Activated CD4-positive, alpha-beta memory T cell treated with anti-CD3 and anti-CD28 coated beads for 36 hours (primary cell): ENCODE results near the gene ITPR1. TPM values are rescaled to one million over a fixed set of nuclear protein-coding genes. Genes with fewer than 3 reads are reported as not detected.

ENCODE experiments used
- CTCF ChIA-PET: fragments of 350-600 bp; sonication (Branson Sonifier 250); formaldehyde crosslinking; loops from one replicate; lab custom pipeline; 2021; ENCODE audit warnings: antibody characterized with exemption, inconsistent platforms; lab: Charles Lee
- POLR2A ChIA-PET: fragments of 350-600 bp; sonication (Branson Sonifier 250); formaldehyde crosslinking; loops from one replicate; lab custom pipeline; 2021; ENCODE audit warnings: antibody characterized with exemption; lab: Charles Lee
- DNase-seq: peaks from one replicate; pipeline ENCODE4 v3.0.0-alpha.2; 2020
- H3K27ac Mint-ChIP-seq: one replicate; pipeline ENCODE4 v1.8.0; 2021; ENCODE audit warnings: mixed read lengths
- H3K27me3 Mint-ChIP-seq: one replicate; pipeline ENCODE4 v1.8.0; 2021; ENCODE audit warnings: mixed read lengths
- H3K36me3 Mint-ChIP-seq: one replicate; pipeline ENCODE4 v1.8.0; 2021; ENCODE audit warnings: mixed read lengths
- H3K4me1 Mint-ChIP-seq: one replicate; pipeline ENCODE4 v1.8.0; 2021; ENCODE audit warnings: low read depth, mixed read lengths
- H3K4me3 Mint-ChIP-seq: one replicate; pipeline ENCODE4 v1.8.0; 2021; ENCODE audit warnings: mild to moderate bottlenecking, mixed read lengths
- H3K9me3 Mint-ChIP-seq: one replicate; pipeline ENCODE4 v1.8.0; 2021; ENCODE audit warnings: mixed read lengths
- intact Hi-C: fragments of 100-400 bp; cut with micrococcal nuclease; formaldehyde crosslinking; loops from one replicate; pipeline ENCODE4 v1.15.1; 2023
- total RNA-seq, 2 experiments: library from RNA; stranded (reverse); gene quantifications; one replicate each; pipeline ENCODE4 v1.2.3, GENCODE V29; 2021

ITPR1 gene
- total RNA-seq, 2 experiments from 2014 or later: 49.1 to 53.1 TPM

- Mint-ChIP-seq H3K4me3 (no peak overlapping the region), H3K27me3 (no peaks in the 10 kb centered on the region), H3K4me1 (peaks cover 34% of the 10 kb centered on the region), H3K9me3 (no peaks in the 10 kb centered on the region), H3K36me3 (peaks cover 15% of the 10 kb centered on the region), H3K27ac (no peak overlapping the region)
- intact Hi-C loops: no loop called here
- ChIA-PET CTCF (interaction anchor here (1.8 kb wide), 1 partner anchor 35 kb away, joined by 5 read pairs; no protein-coding TSS in a partner anchor), POLR2A (no interaction called here)
- DNase-seq: no peak
These were observed 253.3 kb downstream of the ITPR1 start for GRCh38 chr3:4746241-4746958.

DNA sequence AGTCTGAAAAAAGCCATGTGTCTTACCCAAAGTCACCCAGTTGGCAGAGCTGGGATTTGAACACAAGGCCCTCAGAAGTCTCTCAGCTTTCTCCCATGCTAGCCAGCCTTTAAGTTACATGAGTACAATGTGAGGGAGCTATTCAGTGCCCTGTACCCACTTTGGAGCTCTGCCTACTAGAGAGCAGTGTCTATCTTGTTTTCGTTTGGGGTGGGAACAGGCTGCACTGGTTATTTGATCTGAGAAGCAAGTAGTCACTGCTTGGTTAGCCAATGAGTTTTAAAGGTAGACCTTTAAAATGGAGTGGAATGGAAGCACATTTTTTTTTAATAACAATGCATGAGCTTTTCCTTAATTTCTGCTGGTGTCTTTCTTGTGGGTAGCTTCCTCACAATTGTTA is 255.0 kb downstream of the ITPR1 start:
- Mint-ChIP-seq H3K27me3 (no peaks in the 10 kb centered on the region), H3K4me1 (peaks cover 34% of the 10 kb centered on the region), H3K27ac (no peak overlapping the region), H3K36me3 (peaks cover 15% of the 10 kb centered on the region), H3K4me3 (no peak overlapping the region), H3K9me3 (no peaks in the 10 kb centered on the region)
- ChIA-PET POLR2A (no interaction called here), CTCF (interaction anchor here (1.0 to 1.7 kb wide), 3 partner anchors 9 to 37 kb away, joined by 3 to 4 read pairs (median 4); no protein-coding TSS in a partner anchor)
- intact Hi-C loops: no loop called here
- no peak for DNase-seq

GRCh38 chr3:4748701-4749378 is 255.7 kb downstream of the ITPR1 start:
- DNase-seq: no peak
- Mint-ChIP-seq H3K27ac (no peak overlapping the region), H3K4me3 (no peak overlapping the region), H3K4me1 (peaks cover 34% of the 10 kb centered on the region), H3K9me3 (no peaks in the 10 kb centered on the region), H3K36me3 (peaks cover 19% of the 10 kb centered on the region), H3K27me3 (no peaks in the 10 kb centered on the region)
- intact Hi-C loops: no loop called here
- POLR2A ChIA-PET: interaction anchor here (1.0 to 1.7 kb wide), 2 partner anchors 9 to 28 kb away, joined by 4 to 5 read pairs; no protein-coding TSS in a partner anchor
- CTCF ChIA-PET: interaction anchor here (0.7 to 1.7 kb wide), 3 partner anchors 9 to 38 kb away, joined by 3 to 4 read pairs (median 4); no protein-coding TSS in a partner anchor

- POLR2A ChIA-PET: interaction anchor here (1.0 to 1.7 kb wide), 4 partner anchors 10 to 231 kb away, joined by 3 to 5 read pairs (median 4); no protein-coding TSS in a partner anchor
- Mint-ChIP-seq H3K4me3 (no peak overlapping the region), H3K4me1 (peaks cover 41% of the 10 kb centered on the region)
These were observed 256.4 kb downstream of the ITPR1 start for GRCh38 chr3:4749567-4750002.

DNA sequence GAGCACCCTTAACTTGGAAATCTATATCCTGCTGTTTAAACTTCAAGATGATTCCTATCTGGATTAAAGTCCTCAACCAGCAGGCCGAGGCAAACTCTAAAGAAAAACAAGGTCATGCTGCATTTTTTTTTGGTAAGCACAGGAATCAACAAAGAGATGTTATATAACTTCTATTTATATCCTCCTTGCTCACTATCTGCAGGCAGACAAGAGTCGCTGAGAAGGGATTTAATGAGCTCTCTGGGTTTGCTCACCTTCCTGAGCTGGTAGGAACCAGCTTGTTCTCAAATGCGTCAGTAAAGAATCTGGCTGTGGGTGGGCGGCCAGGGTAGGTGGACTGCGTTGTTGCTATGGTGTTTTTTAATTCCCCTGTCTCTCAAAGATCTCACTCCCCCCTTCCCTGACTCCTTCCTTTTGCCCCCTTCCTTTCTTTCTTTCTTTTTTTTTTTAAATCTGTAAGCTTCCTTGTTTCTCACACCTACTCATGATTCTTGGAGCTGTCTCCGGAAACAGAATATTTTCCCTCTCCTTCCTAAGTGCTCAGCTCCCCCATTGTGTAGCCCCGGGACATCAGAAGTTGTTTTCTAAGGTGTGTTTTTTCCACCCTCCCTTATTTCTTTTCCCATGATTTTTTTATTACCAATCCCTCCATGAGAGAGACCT is 257.3 kb downstream of the ITPR1 start:
- no peaks in the 10 kb centered on the region for H3K27me3 Mint-ChIP-seq
- DNase-seq: peak; percentile 72
- intact Hi-C loops: loop anchor here (1.0 to 2.0 kb wide), 2 partner anchors 9 to 72 kb away; no protein-coding TSS in a partner anchor
- no peaks in the 10 kb centered on the region for H3K9me3 Mint-ChIP-seq
- H3K4me1 Mint-ChIP-seq: peaks cover 42% of the 10 kb centered on the region
- ChIA-PET POLR2A (interaction anchor here (0.8 to 2.7 kb wide), 7 partner anchors 11 to 374 kb away, joined by 3 to 8 read pairs (median 3); no protein-coding TSS in a partner anchor), CTCF (interaction anchor here (0.9 to 1.3 kb wide), 3 partner anchors 28 to 276 kb away, joined by 3 to 4 read pairs (median 3); no protein-coding TSS in a partner anchor)
- peak overlapping the region; percentile 81 for H3K27ac Mint-ChIP-seq
- H3K36me3 Mint-ChIP-seq: peaks cover 27% of the 10 kb centered on the region
- peak overlapping the region; percentile 59 for H3K4me3 Mint-ChIP-seq

More at GRCh38 chr3:4749567-4750002, 256.4 kb downstream of the ITPR1 start:
- H3K36me3 Mint-ChIP-seq: peaks cover 23% of the 10 kb centered on the region
- peak overlapping the region; percentile 62 for H3K27ac Mint-ChIP-seq
- DNase-seq: no peak
- no peaks in the 10 kb centered on the region for H3K9me3 Mint-ChIP-seq
- no peaks in the 10 kb centered on the region for H3K27me3 Mint-ChIP-seq
- CTCF ChIA-PET: interaction anchor here (1.3 kb wide), 1 partner anchor 38 kb away, joined by 4 read pairs; no protein-coding TSS in a partner anchor
- intact Hi-C loops: loop anchor here (1.0 to 2.0 kb wide), 2 partner anchors 8 to 73 kb away; no protein-coding TSS in a partner anchor

- Mint-ChIP-seq H3K4me3 (peak overlapping the region; percentile 59), H3K27ac (peak overlapping the region; percentile 81), H3K36me3 (peaks cover 33% of the 10 kb centered on the region), H3K4me1 (peaks cover 48% of the 10 kb centered on the region), H3K27me3 (no peaks in the 10 kb centered on the region), H3K9me3 (no peaks in the 10 kb centered on the region)
- ChIA-PET CTCF (interaction anchor here (0.9 to 1.3 kb wide), 3 partner anchors 28 to 275 kb away, joined by 3 to 4 read pairs (median 3); no protein-coding TSS in a partner anchor), POLR2A (interaction anchor here (0.9 to 2.7 kb wide), 5 partner anchors 11 to 374 kb away, joined by 3 to 8 read pairs (median 4); no protein-coding TSS in a partner anchor)
- peak; percentile 23 for DNase-seq
- intact Hi-C loops: loop anchor here (1.0 to 2.0 kb wide), 3 partner anchors 25 to 72 kb away; no protein-coding TSS in a partner anchor
These were observed 257.9 kb downstream of the ITPR1 start for GRCh38 chr3:4751029-4751501.

DNA sequence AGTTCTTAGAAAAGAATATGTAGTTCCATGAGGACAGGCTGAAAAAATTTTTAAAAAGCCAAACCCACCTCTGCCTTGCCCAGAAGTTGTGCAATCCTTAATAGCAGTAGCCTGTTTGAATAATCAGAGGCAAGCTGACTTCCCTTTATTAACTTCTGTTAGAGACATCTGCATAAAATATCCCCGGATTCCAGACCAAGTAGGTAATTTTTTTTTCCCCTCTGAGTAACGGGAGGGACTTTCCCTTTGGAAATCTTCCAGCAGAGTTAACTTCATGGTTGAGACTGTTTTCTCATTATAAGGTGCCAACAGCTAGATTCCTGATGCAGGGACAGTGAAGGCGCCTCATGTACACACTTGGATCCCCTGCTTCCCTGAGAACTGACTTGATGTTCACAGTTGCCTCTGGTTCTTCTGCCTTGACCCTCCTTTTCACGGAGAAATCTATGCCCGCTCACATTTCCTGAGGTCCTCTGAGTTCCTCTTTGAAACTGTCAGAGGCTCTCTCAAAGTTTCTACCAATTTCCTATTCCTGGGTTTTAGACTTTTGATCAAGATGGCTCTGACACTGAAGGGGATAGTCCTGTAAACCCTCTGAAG is 258.5 kb downstream of the ITPR1 start:
- peaks cover 33% of the 10 kb centered on the region for H3K36me3 Mint-ChIP-seq
- no peak overlapping the region for H3K4me3 Mint-ChIP-seq
- H3K9me3 Mint-ChIP-seq: no peaks in the 10 kb centered on the region
- ChIA-PET POLR2A (interaction anchor here (1.4 to 2.7 kb wide), 2 partner anchors 12 to 70 kb away, joined by 6 to 8 read pairs; no protein-coding TSS in a partner anchor), CTCF (interaction anchor here (1.1 kb wide), 1 partner anchor 17 kb away, joined by 3 read pairs; no protein-coding TSS in a partner anchor)
- intact Hi-C loops: loop anchor here (1.0 to 2.0 kb wide), 3 partner anchors 25 to 71 kb away; no protein-coding TSS in a partner anchor
- H3K27ac Mint-ChIP-seq: peak overlapping the region; percentile 71
- no peaks in the 10 kb centered on the region for H3K27me3 Mint-ChIP-seq
- H3K4me1 Mint-ChIP-seq: peaks cover 48% of the 10 kb centered on the region
- DNase-seq: no peak

DNA sequence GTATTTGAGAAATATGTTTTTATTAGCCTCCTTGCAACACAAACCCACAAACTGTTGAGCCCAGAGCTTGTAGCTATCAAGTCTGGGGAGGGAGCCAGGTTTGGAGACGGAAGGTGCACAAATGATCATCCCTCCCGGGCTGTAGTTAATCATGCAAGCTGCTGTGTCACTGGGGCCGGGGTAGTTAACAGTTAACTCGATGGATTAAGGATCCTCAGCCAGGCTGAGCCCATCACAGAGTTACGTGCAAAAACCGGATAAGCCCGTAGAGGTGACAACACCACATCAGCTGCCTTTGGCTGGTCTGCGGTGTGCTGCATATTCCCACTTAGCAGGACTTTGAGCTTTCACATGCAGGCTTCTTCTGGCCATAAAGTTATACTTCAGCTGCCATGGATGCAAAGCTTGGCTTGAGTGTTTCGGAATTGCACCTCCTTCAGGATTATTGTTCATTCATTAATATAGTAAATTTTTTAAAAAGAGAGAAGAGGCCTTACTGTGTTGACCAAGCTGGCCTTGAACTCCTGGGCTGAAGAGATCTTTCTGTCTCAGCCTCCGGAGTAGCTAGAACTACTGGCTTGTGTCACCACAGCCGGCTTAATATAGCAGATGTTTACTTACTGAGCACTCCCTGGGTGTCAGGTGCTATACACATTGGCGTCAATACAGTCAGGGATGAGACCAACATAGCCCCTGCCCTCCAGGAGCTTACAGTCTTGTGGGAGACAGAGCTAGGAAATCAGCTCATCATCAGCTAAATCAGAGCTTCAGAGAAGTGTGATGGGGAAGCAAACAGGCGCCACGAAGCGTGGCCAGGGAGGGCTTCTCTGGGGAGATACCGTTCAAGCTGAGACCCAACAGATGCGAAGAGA is 259.3 kb downstream of the ITPR1 start:
- no peaks in the 10 kb centered on the region for H3K27me3 Mint-ChIP-seq
- H3K4me1 Mint-ChIP-seq: peaks cover 48% of the 10 kb centered on the region
- H3K36me3 Mint-ChIP-seq: peaks cover 27% of the 10 kb centered on the region

GRCh38 chr3:4753073-4753691 is 260.0 kb downstream of the ITPR1 start:
- ChIA-PET POLR2A (interaction anchor here (0.8 kb wide), 1 partner anchor 226 kb away, joined by 3 read pairs; the partner anchor contains the start of gene BHLHE40), CTCF (interaction anchor here (0.5 to 1.5 kb wide), 4 partner anchors 15 to 227 kb away, joined by 3 to 7 read pairs (median 3); no protein-coding TSS in a partner anchor)
- Mint-ChIP-seq H3K27ac (no peak overlapping the region), H3K9me3 (no peaks in the 10 kb centered on the region), H3K4me3 (no peak overlapping the region), H3K4me1 (peaks cover 48% of the 10 kb centered on the region), H3K27me3 (no peaks in the 10 kb centered on the region), H3K36me3 (peaks cover 25% of the 10 kb centered on the region)
- DNase-seq: no peak
- intact Hi-C loops: no loop called here

More for the DNA sequence above, 259.3 kb downstream of the ITPR1 start:
- POLR2A ChIA-PET: interaction anchor here (0.8 to 2.7 kb wide), 2 partner anchors 69 to 227 kb away, joined by 3 to 8 read pairs; partner anchors contain the start of gene BHLHE40
- intact Hi-C loops: no loop called here
- CTCF ChIA-PET: interaction anchor here (0.5 to 1.5 kb wide), 4 partner anchors 16 to 228 kb away, joined by 3 to 7 read pairs (median 3); no protein-coding TSS in a partner anchor
- no peak overlapping the region for H3K4me3 Mint-ChIP-seq
- H3K27ac Mint-ChIP-seq: no peak overlapping the region
- DNase-seq: no peak
- no peaks in the 10 kb centered on the region for H3K9me3 Mint-ChIP-seq
